H9 (cell line): ENCODE results near the gene COL17A1. TPM values are rescaled to one million over a fixed set of nuclear protein-coding genes. Genes with fewer than 3 reads are reported as not detected.

Source experiments
- DNase-seq: peaks from one replicate; pipeline ENCODE4 v3.0.0-alpha.2; 2017
- H2AFZ ChIP-seq: one replicate; pipeline ENCODE4 v1.6.1; 2013; ENCODE audit warnings: mild to moderate bottlenecking, low read length, control low read depth, moderate library complexity
- H2AK5ac ChIP-seq: 2 replicates; pipeline ENCODE4 v1.6.1; 2013; ENCODE audit warnings: low read length, control low read depth, mixed read lengths; ENCODE audit not compliant: insufficient read length
- H2BK120ac ChIP-seq: one replicate; pipeline ENCODE4 v1.6.1; 2013; ENCODE audit warnings: low read depth, mild to moderate bottlenecking, low read length, control low read depth, inconsistent platforms; ENCODE audit not compliant: poor library complexity, severe bottlenecking
- H2BK12ac ChIP-seq: 2 replicates; pipeline ENCODE4 v1.6.1; 2013; ENCODE audit warnings: low read length, control low read depth, mixed read lengths, low read depth; ENCODE audit not compliant: insufficient read length
- H2BK15ac ChIP-seq: 2 replicates; pipeline ENCODE4 v1.6.1; 2013; ENCODE audit warnings: low read depth, low read length, control low read depth
- H2BK20ac ChIP-seq: one replicate; pipeline ENCODE4 v1.6.1; 2013; ENCODE audit warnings: low read depth, mild to moderate bottlenecking, low read length, control low read depth, inconsistent platforms; ENCODE audit not compliant: poor library complexity, severe bottlenecking
- H2BK5ac ChIP-seq: 2 replicates; pipeline ENCODE4 v1.6.1; 2013; ENCODE audit warnings: low read length, control low read depth, mixed read lengths; ENCODE audit not compliant: insufficient read length
- H3K14ac ChIP-seq: 2 replicates; pipeline ENCODE4 v1.6.1; 2013; ENCODE audit warnings: low read length, control low read depth; ENCODE audit not compliant: insufficient read depth
- H3K18ac ChIP-seq: 2 replicates; pipeline ENCODE4 v1.6.1; 2013; ENCODE audit warnings: low read depth, mild to moderate bottlenecking, mixed read lengths, low read length, control low read depth; ENCODE audit not compliant: insufficient read length
- H3K23ac ChIP-seq: 2 replicates; pipeline ENCODE4 v1.6.1; 2013; ENCODE audit warnings: low read length, control low read depth, mixed read lengths, low read depth; ENCODE audit not compliant: insufficient read length
- H3K23me2 ChIP-seq: 2 replicates; pipeline ENCODE4 v1.6.1; 2013; ENCODE audit warnings: low read depth, mild to moderate bottlenecking, mixed read lengths, low read length, control low read depth; ENCODE audit not compliant: insufficient read length, poor library complexity, severe bottlenecking
- H3K27ac ChIP-seq: 2 replicates; pipeline ENCODE4 v1.5.1; 2013; ENCODE audit warnings: low read length, control low read depth, mixed read lengths, low read depth; ENCODE audit not compliant: insufficient read length
- H3K27me3 ChIP-seq: 2 replicates; pipeline ENCODE4 v1.6.1; 2013; ENCODE audit warnings: low read length, control low read depth, inconsistent platforms; ENCODE audit not compliant: insufficient read depth
- H3K4ac ChIP-seq: 2 replicates; pipeline ENCODE4 v1.6.1; 2013; ENCODE audit warnings: low read depth, mild to moderate bottlenecking, control low read depth, inconsistent platforms, low read length, moderate library complexity
- H3K4me1 ChIP-seq: 2 replicates; pipeline ENCODE4 v1.6.1; 2013; ENCODE audit warnings: low read length, control low read depth, inconsistent platforms; ENCODE audit not compliant: insufficient read depth
- H3K4me2 ChIP-seq: 2 replicates; pipeline ENCODE4 v1.6.1; 2013; ENCODE audit warnings: low read length, control low read depth, mixed read lengths; ENCODE audit not compliant: insufficient read length, insufficient read depth
- H3K56ac ChIP-seq: 2 replicates; pipeline ENCODE4 v1.6.1; 2013; ENCODE audit warnings: low read depth, mild to moderate bottlenecking, mixed read lengths, low read length, control low read depth; ENCODE audit not compliant: insufficient read length
- H3K79me1 ChIP-seq: 2 replicates; pipeline ENCODE4 v1.6.1; 2013; ENCODE audit warnings: low read depth, mild to moderate bottlenecking, moderate library complexity, low read length, control low read depth, inconsistent platforms; ENCODE audit not compliant: insufficient read depth, poor library complexity, severe bottlenecking
- H3K79me2 ChIP-seq: 2 replicates; pipeline ENCODE4 v1.6.1; 2013; ENCODE audit warnings: low read length, control low read depth, inconsistent platforms; ENCODE audit not compliant: insufficient read depth
- H3K9ac ChIP-seq: 2 replicates; pipeline ENCODE4 v1.6.1; 2013; ENCODE audit warnings: low read length, control low read depth, mixed read lengths; ENCODE audit not compliant: insufficient read length; ENCODE audit errors: extremely low read depth
- H3K9me3 ChIP-seq: one replicate; pipeline ENCODE4 v1.6.1; 2013; ENCODE audit warnings: low read depth, low read length, inconsistent platforms; ENCODE audit not compliant: control insufficient read depth
- H3T11ph ChIP-seq: one replicate; pipeline ENCODE4 v1.6.1; 2013; ENCODE audit warnings: mild to moderate bottlenecking, low read length, control low read depth, inconsistent platforms
- H4K20me1 ChIP-seq: one replicate; pipeline ENCODE4 v1.6.1; 2013; ENCODE audit not compliant: control insufficient read depth, insufficient read length, insufficient read depth
- H4K5ac ChIP-seq: 2 replicates; pipeline ENCODE4 v1.6.1; 2013; ENCODE audit warnings: low read depth, mild to moderate bottlenecking, mixed read lengths, low read length, control low read depth; ENCODE audit not compliant: insufficient read length
- H4K8ac ChIP-seq: replicated peaks from 2 replicates; pipeline ENCODE4 v1.6.1; 2013; ENCODE audit warnings: low read length, control low read depth, mixed read lengths, low read depth; ENCODE audit not compliant: insufficient read length
- H4K91ac ChIP-seq: 2 replicates; pipeline ENCODE4 v1.6.1; 2013; ENCODE audit warnings: low read depth, mild to moderate bottlenecking, moderate library complexity, mixed read lengths, low read length, control low read depth; ENCODE audit not compliant: insufficient read length
- H3K27ac Mint-ChIP-seq, 3 experiments: 2 replicates in 2 of 3; 3 replicates in 1 of 3; pipeline ENCODE4 v1.8.0; 2020 to 2021; ENCODE audit warnings: mixed read lengths in 3 of 3, mild to moderate bottlenecking in 1 of 3, moderate library complexity in 1 of 3
- H3K27me3 Mint-ChIP-seq: 2 replicates; pipeline ENCODE4 v1.8.0; 2021; ENCODE audit warnings: low read depth, mild to moderate bottlenecking, moderate library complexity, mixed read lengths
- H3K36me3 Mint-ChIP-seq, 3 experiments: 2 replicates in 2 of 3; 3 replicates in 1 of 3; pipeline ENCODE4 v1.8.0; 2020 to 2021; ENCODE audit warnings: low read depth in 3 of 3, mixed read lengths in 3 of 3; ENCODE audit not compliant: insufficient read depth in 1 of 3
- H3K4me1 Mint-ChIP-seq, 2 experiments: 2 replicates each; pipeline ENCODE4 v1.8.0; 2020; ENCODE audit warnings: mixed read lengths in 2 of 2
- H3K4me3 Mint-ChIP-seq, 2 experiments: 2 replicates in 1 of 2; 3 replicates in 1 of 2; pipeline ENCODE4 v1.8.0; 2020 to 2021; ENCODE audit warnings: mild to moderate bottlenecking in 2 of 2, mixed read lengths in 2 of 2, moderate library complexity in 1 of 2
- H3K9me3 Mint-ChIP-seq, 2 experiments: 2 replicates in 1 of 2; 3 replicates in 1 of 2; pipeline ENCODE4 v1.8.0; 2020; ENCODE audit warnings: mild to moderate bottlenecking in 2 of 2, mixed read lengths in 2 of 2, moderate library complexity in 1 of 2
- WGBS: extraction: QIAGEN DNeasy Blood & Tissue Kit; methylation state at CpG from one replicate; pipeline ENCODE4 v1.1.7; 2013; ENCODE audit warnings: missing lambda C conversion rate, low lambda C conversion rate, mixed read lengths; ENCODE audit not compliant: insufficient read length; ENCODE audit errors: extremely low coverage; 5-methylcytosine and 5-hydroxymethylcytosine counted together
- total RNA-seq: library from RNA; stranded (reverse); gene quantifications from 2 replicates; pipeline ENCODE4 v1.2.1, GENCODE V29; 2021
- TF ChIP-seq, protein P1 (sequence below): fragments of 200-600 bp; sonication (generic); conservative IDR thresholded peaks from 3 replicates; pipeline ENCODE4 v1.8.0; 2021; ENCODE audit warnings: antibody characterized with exemption, mild to moderate bottlenecking

The COL17A1 gene
- total RNA-seq, 1 experiment from 2014 or later: 1.9 TPM

DNA sequence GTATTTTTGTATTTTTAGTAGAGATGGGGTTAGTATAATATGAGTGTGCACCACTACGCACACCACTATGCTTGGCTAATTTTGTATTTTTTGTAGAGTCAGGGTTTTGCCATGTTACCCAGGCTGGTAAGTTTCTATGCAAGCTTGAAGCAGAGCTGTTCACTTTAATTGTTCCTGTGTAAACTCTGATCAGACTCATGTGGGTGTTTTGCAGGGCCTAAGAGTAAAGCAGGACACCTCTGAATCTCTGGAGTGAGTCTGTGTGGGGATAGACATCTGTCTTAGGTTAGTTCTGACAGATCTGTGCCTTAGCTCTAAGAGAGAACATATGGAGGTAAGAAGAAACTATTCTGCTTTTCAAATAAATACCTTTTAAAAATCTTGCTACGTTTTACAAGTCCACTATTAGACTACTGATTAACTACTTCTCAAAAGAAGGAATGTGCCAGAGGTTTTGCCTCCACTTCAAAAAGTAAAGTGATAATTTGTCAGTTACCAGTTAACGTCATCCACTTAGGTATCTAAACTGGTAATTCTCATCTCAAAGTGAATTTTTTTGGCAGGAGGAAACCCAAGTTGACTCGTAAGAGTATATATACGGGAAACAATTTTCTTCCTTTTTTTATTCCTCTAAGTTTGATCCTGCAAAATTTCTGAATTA lies 1.1 kb downstream of the COL17A1 start:
- H2BK15ac ChIP-seq: no peak overlapping the region
- no peak overlapping the region for H3K4ac ChIP-seq
- H3K4me2 ChIP-seq: no peak overlapping the region
- no peak overlapping the region for H2AFZ ChIP-seq
- H3K27me3 ChIP-seq: no peaks in the 10 kb centered on the region
- no peaks in the 10 kb centered on the region for H3K79me1 ChIP-seq
- no peak overlapping the region for H3K9ac ChIP-seq
- H3K27ac ChIP-seq: no peak overlapping the region
- H3K4me1 ChIP-seq: no peaks in the 10 kb centered on the region
- H4K91ac ChIP-seq: no peak overlapping the region
- no peak overlapping the region for H2BK5ac ChIP-seq
- H3K23ac ChIP-seq: no peak overlapping the region
- Mint-ChIP-seq H3K9me3 (no peaks in the 10 kb centered on the region), H3K27ac (no peak overlapping the region), H3K4me1 (peaks cover 27 to 28% of the 10 kb centered on the region in 2 experiments), H3K4me3 (no peak overlapping the region), H3K27me3 (no peaks in the 10 kb centered on the region; the same call in 1 of the 2 replicates), H3K36me3 (no peaks in the 10 kb centered on the region)
- no peak overlapping the region for H4K5ac ChIP-seq
- no peaks in the 10 kb centered on the region for H4K20me1 ChIP-seq
- H2AK5ac ChIP-seq: no peak overlapping the region
- no peaks in the 10 kb centered on the region for H3K79me2 ChIP-seq
- no peaks in the 10 kb centered on the region for H3K23me2 ChIP-seq
- H3K56ac ChIP-seq: no peak overlapping the region
- no peak overlapping the region for H4K8ac ChIP-seq
- TF ChIP-seq, protein P1, sequence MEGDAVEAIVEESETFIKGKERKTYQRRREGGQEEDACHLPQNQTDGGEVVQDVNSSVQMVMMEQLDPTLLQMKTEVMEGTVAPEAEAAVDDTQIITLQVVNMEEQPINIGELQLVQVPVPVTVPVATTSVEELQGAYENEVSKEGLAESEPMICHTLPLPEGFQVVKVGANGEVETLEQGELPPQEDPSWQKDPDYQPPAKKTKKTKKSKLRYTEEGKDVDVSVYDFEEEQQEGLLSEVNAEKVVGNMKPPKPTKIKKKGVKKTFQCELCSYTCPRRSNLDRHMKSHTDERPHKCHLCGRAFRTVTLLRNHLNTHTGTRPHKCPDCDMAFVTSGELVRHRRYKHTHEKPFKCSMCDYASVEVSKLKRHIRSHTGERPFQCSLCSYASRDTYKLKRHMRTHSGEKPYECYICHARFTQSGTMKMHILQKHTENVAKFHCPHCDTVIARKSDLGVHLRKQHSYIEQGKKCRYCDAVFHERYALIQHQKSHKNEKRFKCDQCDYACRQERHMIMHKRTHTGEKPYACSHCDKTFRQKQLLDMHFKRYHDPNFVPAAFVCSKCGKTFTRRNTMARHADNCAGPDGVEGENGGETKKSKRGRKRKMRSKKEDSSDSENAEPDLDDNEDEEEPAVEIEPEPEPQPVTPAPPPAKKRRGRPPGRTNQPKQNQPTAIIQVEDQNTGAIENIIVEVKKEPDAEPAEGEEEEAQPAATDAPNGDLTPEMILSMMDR: no peak
- no peak overlapping the region for H3K14ac ChIP-seq
- H2BK120ac ChIP-seq: no peak overlapping the region
- no peak overlapping the region for H3T11ph ChIP-seq
- H3K18ac ChIP-seq: no peak overlapping the region
- WGBS: no CpG with 5 or more reads among the region's 5 CpGs
- DNase-seq: no peak
- no peak overlapping the region for H2BK12ac ChIP-seq
- H3K9me3 ChIP-seq: no peaks in the 10 kb centered on the region
- no peak overlapping the region for H2BK20ac ChIP-seq
